HG03045 (cell line): Measurements from ENCODE around the gene FLVCR1.

Experiments
- ATAC-seq: cut with Tn5 transposase; IDR thresholded peaks from one replicate; pipeline ENCODE4 v1.9.1; 2021; ENCODE audit warnings: mild to moderate bottlenecking, moderate library complexity; ENCODE audit not compliant: unreplicated experiment

Gene FLVCR1

GRCh38 chr1:212945056-212945455 lies 87.0 kb downstream of the FLVCR1 start:
- no peak for ATAC-seq

GRCh38 chr1:212945463-212946160 lies 87.5 kb downstream of the FLVCR1 start:
- no peak for ATAC-seq

- no peak for ATAC-seq
Measured at GRCh38 chr1:212946872-212947271, 88.8 kb downstream of the FLVCR1 start.
